ENCODE results near the gene RAMP1.

The RAMP1 gene

GRCh38 chr2:237859533-237860272, at the start of gene RAMP1:
RAMP1 (plus strand) TSS chr2:237859623; CDS start chr2:237859676, 53 bp downstream.
- DNase-seq (ENCODE audit: low spot score) = peak; percentile 35
- TF ChIP-seq, protein P1, sequence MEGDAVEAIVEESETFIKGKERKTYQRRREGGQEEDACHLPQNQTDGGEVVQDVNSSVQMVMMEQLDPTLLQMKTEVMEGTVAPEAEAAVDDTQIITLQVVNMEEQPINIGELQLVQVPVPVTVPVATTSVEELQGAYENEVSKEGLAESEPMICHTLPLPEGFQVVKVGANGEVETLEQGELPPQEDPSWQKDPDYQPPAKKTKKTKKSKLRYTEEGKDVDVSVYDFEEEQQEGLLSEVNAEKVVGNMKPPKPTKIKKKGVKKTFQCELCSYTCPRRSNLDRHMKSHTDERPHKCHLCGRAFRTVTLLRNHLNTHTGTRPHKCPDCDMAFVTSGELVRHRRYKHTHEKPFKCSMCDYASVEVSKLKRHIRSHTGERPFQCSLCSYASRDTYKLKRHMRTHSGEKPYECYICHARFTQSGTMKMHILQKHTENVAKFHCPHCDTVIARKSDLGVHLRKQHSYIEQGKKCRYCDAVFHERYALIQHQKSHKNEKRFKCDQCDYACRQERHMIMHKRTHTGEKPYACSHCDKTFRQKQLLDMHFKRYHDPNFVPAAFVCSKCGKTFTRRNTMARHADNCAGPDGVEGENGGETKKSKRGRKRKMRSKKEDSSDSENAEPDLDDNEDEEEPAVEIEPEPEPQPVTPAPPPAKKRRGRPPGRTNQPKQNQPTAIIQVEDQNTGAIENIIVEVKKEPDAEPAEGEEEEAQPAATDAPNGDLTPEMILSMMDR (IDR thresholded peaks at IDR 0.05; ENCODE audit: extremely low read depth, missing control alignments) = no peak

DNA sequence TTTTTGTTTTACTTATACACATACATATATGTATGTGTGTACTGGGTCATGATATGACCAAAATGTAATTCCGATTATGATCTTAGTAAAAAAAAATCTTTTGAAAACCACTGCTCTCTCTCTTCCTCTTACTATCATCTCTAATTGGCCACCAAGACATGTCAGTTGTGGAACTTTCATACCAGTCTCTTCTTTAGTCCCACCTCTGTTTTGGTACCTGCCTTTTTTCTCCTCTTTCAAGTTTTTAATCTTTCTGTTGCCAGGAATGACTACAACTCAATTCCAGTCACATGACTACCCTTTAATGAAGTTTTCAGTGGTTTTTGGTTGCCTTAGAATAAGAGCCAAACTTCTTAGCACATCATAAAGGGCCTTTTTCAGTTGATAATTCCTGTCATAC, 43.8 kb upstream of the RAMP1 start:
- DNase-seq (ENCODE audit: low spot score) = no peak
- TF ChIP-seq, protein P1 (IDR thresholded peaks at IDR 0.05; ENCODE audit: extremely low read depth, missing control alignments) = no peak

DNA sequence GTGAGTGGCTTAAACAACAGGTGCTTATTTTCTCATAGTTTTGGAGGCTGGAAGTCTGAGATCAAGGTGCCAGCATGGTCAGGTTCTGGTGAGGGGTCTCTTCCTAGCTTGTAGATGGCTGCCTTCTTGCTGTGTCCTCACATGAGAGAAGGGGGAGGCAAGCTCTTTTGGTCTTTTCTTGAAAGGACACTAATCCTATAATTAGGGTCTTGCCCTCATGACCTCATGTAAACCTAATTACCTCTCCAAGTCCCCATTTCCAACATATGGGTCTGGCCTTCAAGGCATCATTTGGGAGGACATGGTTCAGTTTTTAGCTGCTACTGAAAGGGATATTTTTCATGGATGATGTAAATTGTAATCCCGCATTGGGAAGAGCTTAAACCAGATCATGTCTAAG, 42.9 kb upstream of the RAMP1 start:
- TF ChIP-seq, protein P1 (IDR thresholded peaks at IDR 0.05; ENCODE audit: extremely low read depth, missing control alignments) = no peak
- no peak for DNase-seq (ENCODE audit: low spot score)

DNA sequence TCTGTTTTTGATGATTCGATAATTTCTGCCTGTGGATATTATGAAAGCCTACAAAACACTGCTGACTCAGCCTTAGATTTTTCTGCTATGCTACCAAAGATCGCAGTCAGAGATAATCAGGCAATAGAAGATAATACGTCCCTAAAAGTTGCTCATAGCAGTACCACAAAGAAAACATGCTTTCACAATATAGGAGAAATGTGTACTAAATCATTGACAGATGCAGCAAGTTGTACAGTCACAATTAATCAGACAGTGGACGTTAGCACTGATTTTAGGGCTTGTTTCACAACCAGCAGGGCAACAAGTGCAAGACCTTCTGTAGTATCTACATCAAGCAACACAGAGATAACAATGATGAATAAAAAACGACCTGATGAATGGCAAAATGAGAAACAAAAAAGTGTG, 41.4 kb upstream of the RAMP1 start:
- DNase-seq (ENCODE audit: low spot score) = no peak
- TF ChIP-seq, protein P1 (IDR thresholded peaks at IDR 0.05; ENCODE audit: extremely low read depth, missing control alignments) = no peak

- TF ChIP-seq, protein P1 (IDR thresholded peaks at IDR 0.05; ENCODE audit: extremely low read depth, missing control alignments) = no peak
- no peak for DNase-seq (ENCODE audit: low spot score)
Observed at GRCh38 chr2:237819231-237819630, 40.2 kb upstream of the RAMP1 start.

DNA sequence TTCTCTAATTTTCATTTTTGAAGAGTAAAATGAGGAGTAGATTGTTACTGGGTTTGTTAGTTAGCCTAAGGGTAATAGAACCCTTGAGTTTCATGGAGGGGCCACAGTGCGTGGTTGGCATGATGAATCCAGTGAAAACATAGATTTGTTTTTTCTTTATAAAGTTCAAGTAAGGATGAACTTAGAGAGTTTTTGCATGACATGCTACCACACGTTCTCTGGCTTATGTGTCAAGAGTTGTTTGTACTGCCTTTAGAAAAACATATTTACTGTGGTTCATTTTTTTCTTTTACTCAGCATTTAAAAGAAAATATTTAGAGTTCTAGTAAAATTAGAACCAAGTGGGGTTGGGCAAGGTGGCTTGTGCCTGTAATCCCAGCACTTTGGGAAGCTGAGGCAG, 39.0 kb upstream of the RAMP1 start:
- DNase-seq (ENCODE audit: low spot score) = no peak
- TF ChIP-seq, protein P1 (IDR thresholded peaks at IDR 0.05; ENCODE audit: extremely low read depth, missing control alignments) = no peak

GRCh38 chr2:237823544-237823943, 35.9 kb upstream of the RAMP1 start:
- TF ChIP-seq, protein P1 (IDR thresholded peaks at IDR 0.05; ENCODE audit: extremely low read depth, missing control alignments) = no peak
- DNase-seq (ENCODE audit: low spot score) = no peak
